Endothelial cell of umbilical vein (primary cell): ENCODE data around the gene SNTA1.

Experiments used
- CTCF ChIP-seq, 2 donors: IDR thresholded peaks; 1 replicate in 1 of 2; 2 replicates in 1 of 2; pipeline ENCODE4 v1.5.1; 2011; ENCODE audit warnings: low read length in 2 of 2, mild to moderate bottlenecking in 2 of 2, moderate library complexity in 2 of 2, control low read depth in 1 of 2, inconsistent platforms in 1 of 2, low read depth in 1 of 2; ENCODE audit not compliant: insufficient read depth in 1 of 2; ENCODE audit errors: extremely low read depth in 1 of 2
- EZH2 ChIP-seq: IDR thresholded peaks from 2 replicates; pipeline ENCODE4 v1.6.1; 2012; ENCODE audit warnings: borderline replicate concordance, low read depth, mild to moderate bottlenecking, moderate library complexity, low read length, inconsistent platforms; ENCODE audit not compliant: severe bottlenecking
- FOS ChIP-seq: IDR thresholded peaks from 2 replicates; pipeline ENCODE4 v1.6.1; 2011; ENCODE audit warnings: mild to moderate bottlenecking, low read length, moderate library complexity, borderline replicate concordance; ENCODE audit not compliant: insufficient read depth
- GATA2 ChIP-seq: IDR thresholded peaks from 2 replicates; pipeline ENCODE4 v1.7.0; 2011; ENCODE audit warnings: low read depth, mild to moderate bottlenecking, moderate library complexity, mixed read lengths, low read length; ENCODE audit not compliant: insufficient read length, insufficient read depth
- JUN ChIP-seq: IDR thresholded peaks from 2 replicates; pipeline ENCODE4 v1.6.1; 2011; ENCODE audit warnings: borderline replicate concordance, low read depth; ENCODE audit not compliant: insufficient read length, insufficient read depth
- MAX ChIP-seq: IDR thresholded peaks from 2 replicates; pipeline ENCODE4 v1.6.1; 2011; ENCODE audit not compliant: insufficient read depth, insufficient read length
- MYC ChIP-seq: IDR thresholded peaks from one replicate; pipeline ENCODE4 v1.6.1; 2011; ENCODE audit warnings: mild to moderate bottlenecking, low read depth, low read length
- POLR2A ChIP-seq: IDR thresholded peaks from 2 replicates; pipeline ENCODE4 v1.6.1; 2012; ENCODE audit warnings: low read depth, mild to moderate bottlenecking, control low read depth, low read length
- POLR2AphosphoS5 ChIP-seq: IDR thresholded peaks from 2 replicates; pipeline ENCODE4 v1.6.1; 2012; ENCODE audit warnings: low read depth, mild to moderate bottlenecking, control low read depth, low read length, moderate library complexity; ENCODE audit not compliant: insufficient read depth

GRCh38 chr20:33423141-33423834 lies 20.3 kb downstream of the SNTA1 start:
- TF ChIP-seq POLR2AphosphoS5 (no peak), CTCF (IDR thresholded peaks at IDR 0.05; ENCODE audit: extremely low read depth in 1 of 2, insufficient read depth in 1 of 2, low read depth in 1 of 2, low read length in 2 of 2) (no peak), POLR2A (no peak), EZH2 (no peak), FOS (no peak), JUN (no peak), MAX (no peak), MYC (no peak), GATA2 (no peak)
